IMR-90 (cell line): ENCODE data around the gene HRH4. TPM values are rescaled to one million over a fixed set of nuclear protein-coding genes. Genes with fewer than 3 reads are reported as not detected.

Experiments
- ATAC-seq: fragments of 200-7000 bp; cut with Tn5 transposase; 2 replicates; pipeline ENCODE4 v1.9.1; 2020; ENCODE audit warnings: low read depth, mild to moderate bottlenecking, moderate library complexity
- BruUV-seq: library from RNA; stranded (reverse); fragments of 400-500 nt; replicated peaks from 2 replicates; lab custom pipeline; 2021; lab: Mats Ljungman, UMichigan
- CTCF ChIA-PET: fragments of 300-600 bp; formaldehyde crosslinking; extraction: SDS; loops from one replicate; lab custom pipeline; 2021; ENCODE audit warnings: antibody characterized with exemption; lab: Yijun Ruan, JAX
- POLR2A ChIA-PET: fragments of 300-600 bp; sonication (Branson Sonifier 250); formaldehyde crosslinking; loops from one replicate; lab custom pipeline; 2022; ENCODE audit warnings: antibody characterized with exemption; ENCODE audit not compliant: unreplicated experiment; lab: Charles Lee
- DNase-seq: peaks from one replicate; pipeline ENCODE4 v3.0.0; 2013
- H2AFZ ChIP-seq: replicated peaks from 2 replicates; pipeline ENCODE3; 2013; ENCODE audit warnings: low read length, mild to moderate bottlenecking; ENCODE audit not compliant: poor library complexity
- H2AK5ac ChIP-seq: 2 replicates; pipeline ENCODE4 v1.6.1; 2013; ENCODE audit warnings: low read depth, low read length, inconsistent platforms
- H2AK9ac ChIP-seq: replicated peaks from 2 replicates; pipeline ENCODE3; 2013; ENCODE audit warnings: mild to moderate bottlenecking, low read depth, low read length, moderate library complexity; ENCODE audit not compliant: poor library complexity
- H2BK120ac ChIP-seq: 2 replicates; pipeline ENCODE4 v1.6.1; 2013; ENCODE audit warnings: low read depth, low read length, inconsistent platforms
- H2BK15ac ChIP-seq: 3 replicates; pipeline ENCODE4 v1.6.1; 2013; ENCODE audit warnings: low read depth, low read length, inconsistent platforms
- H2BK20ac ChIP-seq: 2 replicates; pipeline ENCODE4 v1.6.1; 2013; ENCODE audit warnings: low read depth, mild to moderate bottlenecking, inconsistent platforms, low read length, moderate library complexity
- H2BK5ac ChIP-seq: 2 replicates; pipeline ENCODE4 v1.6.1; 2013; ENCODE audit warnings: mild to moderate bottlenecking, low read depth, low read length, inconsistent platforms; ENCODE audit not compliant: poor library complexity, severe bottlenecking
- H3K14ac ChIP-seq: replicated peaks from 2 replicates; pipeline ENCODE4 v1.6.1; 2013; ENCODE audit warnings: low read depth, low read length, inconsistent platforms
- H3K18ac ChIP-seq: 2 replicates; pipeline ENCODE4 v1.6.1; 2013; ENCODE audit warnings: low read depth, low read length, control low read depth
- H3K23ac ChIP-seq: 2 replicates; pipeline ENCODE4 v1.6.1; 2013; ENCODE audit warnings: low read depth, low read length, inconsistent platforms
- H3K27ac ChIP-seq: 2 replicates; pipeline ENCODE4 v1.5.1; 2013; ENCODE audit warnings: mild to moderate bottlenecking, control low read depth, low read length; ENCODE audit not compliant: insufficient read depth
- H3K27me3 ChIP-seq: 2 replicates; pipeline ENCODE4 v1.6.1; 2013; ENCODE audit warnings: low read length; ENCODE audit not compliant: control insufficient read depth, insufficient read depth
- H3K36me3 ChIP-seq: 2 replicates; pipeline ENCODE4 v1.6.1; 2013; ENCODE audit warnings: low read length, mixed read lengths; ENCODE audit not compliant: control insufficient read depth, insufficient read depth
- H3K4ac ChIP-seq: 2 replicates; pipeline ENCODE4 v1.6.1; 2013; ENCODE audit warnings: low read depth, low read length, inconsistent platforms
- H3K4me1 ChIP-seq: 2 replicates; pipeline ENCODE4 v1.6.1; 2013; ENCODE audit warnings: low read length, mixed read lengths; ENCODE audit not compliant: control insufficient read depth, insufficient read depth
- H3K4me2 ChIP-seq: 2 replicates; pipeline ENCODE4 v1.6.1; 2013; ENCODE audit warnings: low read depth, mild to moderate bottlenecking, control low read depth, low read length, moderate library complexity
- H3K4me3 ChIP-seq: 2 replicates; pipeline ENCODE4 v1.5.1; 2013; ENCODE audit warnings: low read depth, mild to moderate bottlenecking, control low read depth, low read length, moderate library complexity; ENCODE audit not compliant: insufficient read depth
- H3K56ac ChIP-seq: 2 replicates; pipeline ENCODE4 v1.6.1; 2013; ENCODE audit warnings: low read length, inconsistent platforms; ENCODE audit not compliant: insufficient read depth; ENCODE audit errors: extremely low read depth
- H3K79me1 ChIP-seq, 2 experiments: 2 replicates each; pipeline ENCODE4 v1.6.1; 2013; ENCODE audit warnings: low read length in 2 of 2, inconsistent platforms in 1 of 2, low read depth in 1 of 2
- H3K9ac ChIP-seq: 2 replicates; pipeline ENCODE4 v1.6.1; 2013; ENCODE audit warnings: low read depth, low read length, control low read depth
- H3K9me1 ChIP-seq: 2 replicates; pipeline ENCODE4 v1.6.1; 2013; ENCODE audit warnings: low read length, inconsistent platforms; ENCODE audit not compliant: insufficient read depth
- H3K9me3 ChIP-seq: 2 replicates; pipeline ENCODE4 v1.6.1; 2013; ENCODE audit warnings: low read length; ENCODE audit not compliant: control insufficient read depth, insufficient read depth
- H4K20me1 ChIP-seq: 2 replicates; pipeline ENCODE4 v1.6.1; 2013; ENCODE audit warnings: low read length, inconsistent platforms; ENCODE audit not compliant: insufficient read depth
- H4K5ac ChIP-seq: 2 replicates; pipeline ENCODE4 v1.6.1; 2013; ENCODE audit warnings: mild to moderate bottlenecking, low read depth, low read length, control low read depth
- H4K8ac ChIP-seq, 2 experiments: 2 replicates each; pipeline ENCODE4 v1.6.1; 2013; ENCODE audit warnings: low read depth in 2 of 2, low read length in 2 of 2, control low read depth in 1 of 2, inconsistent platforms in 1 of 2
- H4K91ac ChIP-seq: 2 replicates; pipeline ENCODE4 v1.6.1; 2013; ENCODE audit warnings: low read depth, low read length, inconsistent platforms; ENCODE audit not compliant: insufficient read depth
- NFE2L2 ChIP-seq: fragments of 150-350 bp; IDR thresholded peaks from 2 replicates; pipeline ENCODE4 v1.6.1; 2016; ENCODE audit warnings: low read depth, mild to moderate bottlenecking, low read length
- WGBS, 2 experiments: methylation state at CpG; one replicate each; pipeline versions ENCODE4 v1.1.5 to v1.1.7; 2013; ENCODE audit warnings: missing lambda C conversion rate in 2 of 2; ENCODE audit not compliant: insufficient read length in 1 of 2; ENCODE audit errors: extremely low coverage in 2 of 2; 5-methylcytosine and 5-hydroxymethylcytosine counted together
- dilution Hi-C: fragments of 300-500 bp; cut with HindIII; formaldehyde crosslinking; loops from one replicate; pipeline ENCODE4 v1.14.3; 2018; ENCODE audit warnings: low sequenced_read_pairs; ENCODE audit not compliant: unreplicated experiment
- in situ Hi-C: fragments of 300-500 bp; cut with MboI; formaldehyde crosslinking; loops from 3 replicates; pipeline ENCODE4 v1.14.3; 2019; ENCODE audit warnings: low sequenced_read_pairs, inconsistent platforms, mixed read lengths
- intact Hi-C: fragments of 100-400 bp; cut with micrococcal nuclease; formaldehyde crosslinking; loops from 2 replicates; pipeline ENCODE4 v1.10.0; 2022
- polyA plus RNA-seq, 3 experiments: library from polyadenylated mRNA; depleted of rRNA; stranded (reverse); fragments of >200 nt; gene quantifications; 2 replicates each; pipeline ENCODE4 v1.2.3, GENCODE V29; 2012; ENCODE audit warnings: low replicate concordance in 1 of 3
- total RNA-seq: library from RNA; depleted of rRNA; stranded (reverse); fragments of >200 nt; gene quantifications from 2 replicates; pipeline ENCODE4 v1.2.3, GENCODE V29; 2012

The HRH4 gene
- total and polyA plus RNA-seq, 2 of the 4 experiments (the other 2 are of a cell fraction), result not detected

DNA sequence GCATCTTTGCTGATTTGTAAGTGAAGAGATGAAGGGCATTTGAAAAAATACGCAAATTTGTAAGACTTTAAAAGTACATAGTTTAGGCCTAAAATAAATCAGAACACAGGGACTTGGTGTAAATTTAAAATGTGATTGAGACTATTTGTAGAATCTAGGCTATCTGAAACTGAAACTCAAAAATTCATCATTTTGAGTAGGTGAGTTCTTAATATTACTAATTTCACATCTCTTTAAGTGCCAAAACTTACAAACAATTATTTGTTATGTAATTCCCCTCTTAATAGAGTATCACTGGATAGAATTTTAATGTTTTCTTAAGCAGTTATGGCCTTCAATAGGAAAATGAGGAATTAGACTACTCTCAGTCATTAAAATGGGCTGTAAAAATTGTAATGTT, 14.0 kb upstream of the HRH4 start:
- Histone ChIP-seq H2BK5ac (no peak overlapping the region), H3K4me1 (no peaks in the 10 kb centered on the region), H3K56ac (no peak overlapping the region), H3K18ac (no peak overlapping the region), H3K9me1 (no peaks in the 10 kb centered on the region), H2BK20ac (no peak overlapping the region), H3K27me3 (no peaks in the 10 kb centered on the region), H3K9me3 (no peaks in the 10 kb centered on the region), H3K79me1 (no peaks in the 10 kb centered on the region), H4K20me1 (no peaks in the 10 kb centered on the region), H3K14ac (no peak overlapping the region), H2BK120ac (no peak overlapping the region), H4K5ac (no peak overlapping the region), H3K4me3 (no peak overlapping the region), H4K8ac (no peak overlapping the region), H2AK9ac (no peak overlapping the region), H2AK5ac (no peak overlapping the region), H3K36me3 (peaks cover 19% of the 10 kb centered on the region), H3K4me2 (no peak overlapping the region), H2BK15ac (no peak overlapping the region), H3K27ac (no peak overlapping the region), H3K23ac (no peak overlapping the region), H4K91ac (no peak overlapping the region), H3K4ac (no peak overlapping the region), H2AFZ (no peak overlapping the region), H3K9ac (no peak overlapping the region)
- no CpG with 5 or more reads among the region's 1 CpG for WGBS, 2 experiments
- TF ChIP-seq NFE2L2, result no peak
- ATAC-seq (no peak), DNase-seq (no peak)
- POLR2A ChIA-PET, result no interaction called here
- in situ Hi-C loops, result no loop called here
- intact Hi-C loops, result loop anchor here (2.0 kb wide), 1 partner anchor 42 kb away; no protein-coding TSS in a partner anchor
- dilution Hi-C loops, result no loop called here
- no TSS peak for BruUV-seq
- CTCF ChIA-PET, result interaction anchor here (0.7 to 1.4 kb wide), 3 partner anchors 10 to 76 kb away, joined by 3 to 4 read pairs (median 4); no protein-coding TSS in a partner anchor
